HepG2 (cell line): ENCODE results near the gene VWC2L. TPM values are rescaled to one million over a fixed set of nuclear protein-coding genes. Genes with fewer than 3 reads are reported as not detected.

ENCODE experiments used
- ATAC-seq: fragments of 200-7000 bp; cut with Tn5 transposase; 3 replicates; pipeline ENCODE4 v1.9.1; 2020; ENCODE audit warnings: mild to moderate bottlenecking, moderate library complexity
- BruUV-seq: library from RNA; stranded (reverse); fragments of 400-500 nt; replicated peaks from 2 replicates; lab custom pipeline; 2021; lab: Mats Ljungman, UMichigan
- CTCF ChIA-PET: fragments of 300-600 bp; formaldehyde crosslinking; extraction: SDS; loops from one replicate; lab custom pipeline; 2021; ENCODE audit warnings: low total read pairs, inconsistent platforms, low intra/inter-chr PET ratio; lab: Yijun Ruan, JAX
- POLR2A ChIA-PET: fragments of 350-600 bp; sonication (Branson Sonifier 250); formaldehyde crosslinking; loops from one replicate; lab custom pipeline; 2020; ENCODE audit warnings: antibody characterized with exemption, inconsistent platforms; lab: Yijun Ruan, JAX
- DNase-seq: peaks from one replicate; pipeline ENCODE4 v3.0.0-alpha.2; 2015; ENCODE audit warnings: low spot score
- FAIRE-seq: peaks from 3 replicates; lab custom pipeline; 2011; peaks lifted over from hg19 to GRCh38; lab: Jason Lieb, UNC
- H2AFZ ChIP-seq: one replicate; pipeline ENCODE4 v1.6.1; 2011; ENCODE audit warnings: low read length, inconsistent platforms
- H3K27ac ChIP-seq: fragments of 300-600 bp; 3 replicates; pipeline ENCODE4 v1.8.0; 2011; ENCODE audit warnings: mixed run types, mild to moderate bottlenecking, mixed read lengths, low read length, inconsistent platforms; ENCODE audit not compliant: insufficient read depth; ENCODE audit errors: extremely low read length
- H3K27me3 ChIP-seq, 2 experiments: fragments of 200-600 bp in 1 of 2; 2 replicates in 1 of 2; 3 replicates in 1 of 2; pipeline versions ENCODE4 v1.6.0 to v1.8.0; 2011; ENCODE audit warnings: low read length in 2 of 2, mild to moderate bottlenecking in 2 of 2, moderate library complexity in 2 of 2, inconsistent platforms in 1 of 2; ENCODE audit not compliant: insufficient read depth in 2 of 2, control insufficient read depth in 1 of 2
- H3K36me3 ChIP-seq, 2 experiments: fragments of 200-600 bp in 1 of 2; replicated peaks in 1 of 2; 2 replicates in 1 of 2; 3 replicates in 1 of 2; pipeline versions ENCODE4 v1.5.1 to v1.8.0; 2011; ENCODE audit warnings: low read length in 2 of 2, inconsistent platforms in 1 of 2; ENCODE audit not compliant: insufficient read depth in 2 of 2, control insufficient read depth in 1 of 2
- H3K4me1 ChIP-seq: 2 replicates; pipeline ENCODE4 v1.5.1; 2012; ENCODE audit warnings: low read length, inconsistent platforms; ENCODE audit not compliant: insufficient read depth
- H3K4me2 ChIP-seq: 2 replicates; pipeline ENCODE4 v1.6.0; 2011; ENCODE audit warnings: low read depth, low read length, inconsistent platforms
- H3K4me3 ChIP-seq, 3 experiments: fragments of 200-600 bp in 1 of 3; sonication (generic), shearing (Covaris generic) in 1 of 3; replicated peaks in 1 of 3; 2 replicates each; pipeline ENCODE4 v1.5.1; 2011 to 2016; ENCODE audit warnings: low read length in 3 of 3, inconsistent platforms in 2 of 3, low read depth in 2 of 3, mild to moderate bottlenecking in 2 of 3, control low read depth in 1 of 3, mixed read lengths in 1 of 3; ENCODE audit not compliant: insufficient read depth in 1 of 3
- H3K79me2 ChIP-seq: one replicate; pipeline ENCODE4 v1.6.1; 2011; ENCODE audit warnings: low read length, inconsistent platforms; ENCODE audit not compliant: insufficient read depth
- H3K9ac ChIP-seq: 2 replicates; pipeline ENCODE4 v1.6.0; 2011; ENCODE audit warnings: mild to moderate bottlenecking, low read depth, low read length, inconsistent platforms; ENCODE audit not compliant: insufficient read depth
- H3K9me3 ChIP-seq: 2 replicates; pipeline ENCODE4 v1.5.1; 2012; ENCODE audit warnings: mild to moderate bottlenecking, low read length
- H4K20me1 ChIP-seq: 2 replicates; pipeline ENCODE4 v1.6.0; 2011; ENCODE audit warnings: inconsistent platforms, mild to moderate bottlenecking, low read length, moderate library complexity; ENCODE audit not compliant: insufficient read depth
- AHDC1 ChIP-seq: sonication (generic); formaldehyde crosslinking; IDR thresholded peaks from 2 replicates; pipeline ENCODE4 v1.5.1; 2020; ENCODE audit warnings: mild to moderate bottlenecking, missing genetic modification reagents, borderline replicate concordance
- ZBTB39 ChIP-seq: sonication (generic); formaldehyde crosslinking; IDR thresholded peaks from 2 replicates; pipeline ENCODE4 v1.5.0; 2020; ENCODE audit warnings: missing genetic modification reagents
- ZNF282 ChIP-seq: fragments of 450-650 bp; IDR thresholded peaks from 2 replicates; pipeline ENCODE4 v1.6.1; 2018; ENCODE audit not compliant: partially characterized antibody
- ZNF33A ChIP-seq: sonication (generic); formaldehyde crosslinking; IDR thresholded peaks from 2 replicates; pipeline ENCODE4 v1.5.1; 2020; ENCODE audit warnings: missing genetic modification reagents, mild to moderate bottlenecking, moderate library complexity, borderline replicate concordance
- ZNF446 ChIP-seq: sonication (generic); formaldehyde crosslinking; IDR thresholded peaks from 2 replicates; pipeline ENCODE4 v1.5.0; 2020; ENCODE audit warnings: mild to moderate bottlenecking, missing genetic modification reagents
- ZNF484 ChIP-seq: sonication (generic); formaldehyde crosslinking; IDR thresholded peaks from 2 replicates; pipeline ENCODE4 v1.5.1; 2020; ENCODE audit warnings: mild to moderate bottlenecking, low read depth, missing genetic modification reagents, borderline replicate concordance
- ZNF629 ChIP-seq: sonication (generic); formaldehyde crosslinking; conservative IDR thresholded peaks from 2 replicates; pipeline ENCODE4 v1.5.0; 2020; ENCODE audit warnings: missing genetic modification reagents
- ZNF746 ChIP-seq: sonication (generic); formaldehyde crosslinking; IDR thresholded peaks from 2 replicates; pipeline ENCODE4 v1.8.0; 2022; ENCODE audit warnings: mild to moderate bottlenecking, missing genetic modification reagents
- ZNF839 ChIP-seq: sonication (generic); formaldehyde crosslinking; IDR thresholded peaks from 2 replicates; pipeline ENCODE4 v1.4.0; 2020; ENCODE audit warnings: missing genetic modification reagents, mild to moderate bottlenecking, borderline replicate concordance
- ZSCAN21 ChIP-seq: sonication (generic); formaldehyde crosslinking; IDR thresholded peaks from 2 replicates; pipeline ENCODE4 v1.8.0; 2022; ENCODE audit warnings: mild to moderate bottlenecking, missing genetic modification reagents, moderate library complexity, borderline replicate concordance
- WGBS: methylation state at CpG from one replicate; pipeline ENCODE4 v1.1.6; 2017; ENCODE audit warnings: low lambda C conversion rate; 5-methylcytosine and 5-hydroxymethylcytosine counted together
- in situ Hi-C: cut with HindIII; loops from 2 replicates; pipeline ENCODE4 v1.10.0; 2017; ENCODE audit warnings: low pct_unique_long_range_greater_than_20kb; ENCODE audit not compliant: extremely low pct_ligation_motif_present
- intact Hi-C: fragments of 100-400 bp; cut with micrococcal nuclease; formaldehyde crosslinking; loops from one replicate; pipeline ENCODE4 v1.10.0; 2022; ENCODE audit not compliant: unreplicated experiment
- polyA plus RNA-seq, 8 experiments: library from polyadenylated mRNA; depleted of rRNA in 3 of 8; stranded (reverse) in 7 of 8; unstranded in 1 of 8; fragments of >200 nt; fragmentation: Illumina TruSeq in 4 of 8; extraction: Trizol in 4 of 8; gene quantifications; 2 replicates each; pipeline versions ENCODE4 v1.2.1 to v1.2.3, GENCODE V29; 2011 to 2016; ENCODE audit warnings: low read depth in 4 of 8, missing spikeins in 1 of 8, mixed read lengths in 1 of 8; ENCODE audit not compliant: insufficient read depth in 1 of 8
- total RNA-seq, 5 experiments: library from RNA; depleted of rRNA; stranded (reverse); fragments of >200 nt; fragmentation: Illumina TruSeq; extraction: Trizol; gene quantifications; 2 replicates each; pipeline ENCODE4 v1.2.3, GENCODE V29; 2016; ENCODE audit warnings: low read depth in 1 of 5

The VWC2L gene
- total and polyA plus RNA-seq, 2 of the 13 experiments (the other 11 are each of a cell fraction or from before 2014, with no cell fraction given) = not detected

GRCh38 chr2:214592011-214592410 is 181.2 kb downstream of the VWC2L start:
- no TSS peak for BruUV-seq
- ChIA-PET POLR2A (no interaction called here), CTCF (no interaction called here)
- Histone ChIP-seq H3K9ac (no peak overlapping the region), H3K4me2 (no peak overlapping the region), H3K27ac (no peak overlapping the region), H3K36me3 (no peaks in the 10 kb centered on the region), H3K4me1 (no peaks in the 10 kb centered on the region), H3K79me2 (no peaks in the 10 kb centered on the region), H3K9me3 (no peaks in the 10 kb centered on the region), H3K27me3 (no peaks in the 10 kb centered on the region), H4K20me1 (no peaks in the 10 kb centered on the region), H2AFZ (no peak overlapping the region), H3K4me3 (no peak overlapping the region)
- in situ Hi-C loops (no loop called here), intact Hi-C loops (loop anchor here (2.0 kb wide), 1 partner anchor 1341 kb away; no protein-coding TSS in a partner anchor)
- FAIRE-seq = no peak
- 16% methylated on average over 4 of the region's 4 CpGs for WGBS
- DNase-seq = no peak
- no peak for TF ChIP-seq AHDC1
- TF ChIP-seq ZNF629 = no peak
- TF ChIP-seq ZNF839 (CRISPR knock-in tag) = no peak
- no peak for TF ChIP-seq ZSCAN21 (CRISPR knock-in tag)
- TF ChIP-seq ZNF282 = no peak
- no peak for TF ChIP-seq ZNF33A (CRISPR knock-in tag)
- TF ChIP-seq ZNF484 (CRISPR knock-in tag) = no peak
- no peak for TF ChIP-seq ZNF746
- TF ChIP-seq ZNF446 = no peak
- no peak for TF ChIP-seq ZBTB39
- ATAC-seq = no peak
